GM18951 (cell line): Measurements from ENCODE around the gene TICRR.

Experiments used
- POLR2A ChIP-seq: IDR thresholded peaks from 4 replicates; pipeline ENCODE4 v1.6.1; 2011; ENCODE audit warnings: mild to moderate bottlenecking; ENCODE audit not compliant: insufficient read length, insufficient read depth; ENCODE audit errors: extremely low read depth
- in situ Hi-C: fragments of 300-500 bp; cut with MboI; formaldehyde crosslinking; loops from one replicate; pipeline ENCODE4 v1.12.0; 2022; ENCODE audit warnings: low sequenced_read_pairs, mixed read lengths, inconsistent platforms; ENCODE audit not compliant: unreplicated experiment

The TICRR gene

DNA sequence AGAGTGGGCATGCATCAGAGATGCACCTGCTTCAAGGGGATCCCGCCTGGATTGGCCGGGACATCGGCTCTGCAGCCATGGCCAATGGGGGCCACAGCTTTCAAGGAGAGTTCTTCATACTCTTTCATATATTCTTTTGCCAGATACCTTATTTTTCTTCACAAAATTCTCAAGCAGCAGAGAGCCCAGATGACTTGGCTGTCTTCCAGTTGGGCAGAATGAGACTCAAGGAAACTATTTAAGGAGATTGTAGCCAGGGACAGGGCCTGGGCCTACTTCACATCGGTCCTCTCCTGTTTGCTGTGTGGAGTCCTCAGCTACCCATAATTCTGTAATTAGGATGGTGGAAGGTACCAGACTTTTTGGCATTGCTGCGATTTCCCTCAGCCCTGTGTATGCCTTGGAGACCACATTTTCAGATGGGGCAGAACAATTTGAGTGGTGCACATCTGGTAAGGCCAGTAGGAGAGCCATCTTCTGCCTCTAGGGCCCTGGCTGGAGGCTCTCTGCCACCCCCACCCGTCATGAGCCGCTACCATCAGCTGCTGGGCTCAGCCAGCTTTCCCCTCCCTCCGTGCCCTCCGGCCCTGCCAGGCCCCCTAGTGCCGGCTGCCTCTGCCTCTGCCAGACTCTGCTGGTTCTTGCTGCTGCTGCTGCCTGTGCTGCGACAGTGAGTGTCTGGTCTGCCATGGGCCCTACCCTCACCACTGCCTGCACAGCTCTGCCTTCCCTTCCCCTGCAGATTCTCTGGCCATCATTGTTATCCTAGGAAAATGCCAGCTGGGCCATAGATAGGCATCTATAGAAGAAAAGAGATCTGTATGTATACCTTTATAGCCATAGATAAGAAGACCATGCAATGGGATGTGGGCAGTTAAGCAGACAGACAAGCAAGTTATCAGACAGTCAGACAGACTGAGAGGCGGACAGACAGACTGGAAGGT, 97.2 kb downstream of the TICRR start:
- in situ Hi-C loops: no loop called here
- no peak for TF ChIP-seq POLR2A

GRCh38 chr15:89673165-89673512, 97.9 kb downstream of the TICRR start:
- in situ Hi-C loops: no loop called here
- TF ChIP-seq POLR2A: no peak

GRCh38 chr15:89674526-89674925, 99.3 kb downstream of the TICRR start:
- no peak for TF ChIP-seq POLR2A
- in situ Hi-C loops: no loop called here

- in situ Hi-C loops: no loop called here
- TF ChIP-seq POLR2A: no peak
These were observed 100.3 kb downstream of the TICRR start for GRCh38 chr15:89675606-89676005.

DNA sequence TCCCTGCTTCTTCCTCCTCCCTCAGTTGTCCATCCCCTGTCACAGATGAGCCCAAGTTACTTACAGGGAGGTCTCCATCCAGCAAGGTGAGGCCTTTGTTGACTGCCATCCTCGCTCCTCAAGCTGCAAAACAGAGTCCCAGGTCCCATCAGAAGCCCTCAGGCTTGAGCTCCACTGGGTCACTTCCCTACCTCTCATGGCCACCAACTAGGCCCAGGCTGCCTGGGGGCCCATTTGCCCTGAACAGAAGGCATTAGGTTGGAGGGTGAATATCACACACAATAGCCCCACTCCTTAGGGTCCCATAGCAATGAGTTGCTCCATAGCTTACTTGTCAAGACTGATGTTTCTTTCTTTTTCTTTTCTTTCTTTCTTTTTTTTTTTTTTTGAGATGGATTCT, 102.1 kb downstream of the TICRR start:
- in situ Hi-C loops: no loop called here
- TF ChIP-seq POLR2A: no peak
